Muscle of arm (tissue), 12 donors: ENCODE measurements around the gene SLC10A7. TPM values are rescaled to one million over a fixed set of nuclear protein-coding genes. Genes with fewer than 3 reads are reported as not detected.

ENCODE experiments used
- DNase-seq: peaks from one replicate; pipeline ENCODE4 v3.0.0-alpha.2; 2013
- polyA plus RNA-seq, 12 donors: library from polyadenylated mRNA; unstranded; fragments of 120-200 nt; gene quantifications; one replicate each; pipeline ENCODE4 v1.2.1, GENCODE V29; 2013; ENCODE audit not compliant: insufficient read length in 12 of 12

Gene SLC10A7
- polyA plus RNA-seq, 12 donors = 4.1 to 14.2 (median 9.1) TPM; not detected in 1

- DNase-seq = no peak
Measured at GRCh38 chr4:146212781-146213180, 309.0 kb downstream of the SLC10A7 start.

GRCh38 chr4:146211440-146211839 lies 310.3 kb downstream of the SLC10A7 start:
- no peak for DNase-seq

GRCh38 chr4:146210890-146211289 lies 310.9 kb downstream of the SLC10A7 start:
- no peak for DNase-seq

- DNase-seq = no peak
Measured at GRCh38 chr4:146207410-146207809, 314.3 kb downstream of the SLC10A7 start.

Other genes starting within 250 kb of the SLC10A7 start
- gene POU4F2, start 117.0 kb upstream of the SLC10A7 start, polyA plus RNA-seq = not detected